Ovary (tissue), 9 donors: ENCODE data around the gene FMN1. TPM values are rescaled to one million over a fixed set of nuclear protein-coding genes. Genes with fewer than 3 reads are reported as not detected.

ENCODE experiments used
- DNase-seq, 5 donors: peaks; one replicate each; pipeline ENCODE4 v3.0.0-alpha.2; 2019 to 2020
- H3K27ac ChIP-seq, 2 donors: fragments of 200-600 bp; one replicate each; pipeline versions ENCODE4 v1.5.1 to v1.8.0; 2019 to 2022
- H3K27me3 ChIP-seq: fragments of 200-600 bp; one replicate; pipeline ENCODE4 v1.8.0; 2022
- H3K36me3 ChIP-seq: fragments of 200-600 bp; sonication (generic); one replicate; pipeline ENCODE4 v1.5.1; 2019
- H3K4me1 ChIP-seq: one replicate; pipeline ENCODE4 v1.8.1; 2013; ENCODE audit warnings: mild to moderate bottlenecking, moderate library complexity; ENCODE audit not compliant: insufficient read depth
- H3K4me3 ChIP-seq: fragments of 200-600 bp; sonication (generic); one replicate; pipeline ENCODE4 v1.5.1; 2017
- H3K9me3 ChIP-seq, 2 donors: fragments of 200-600 bp in 1 of 2; sonication (generic) in 1 of 2; one replicate each; pipeline versions ENCODE4 v1.5.1 to v1.8.1; 2013 to 2019; ENCODE audit warnings: mild to moderate bottlenecking in 1 of 2, moderate library complexity in 1 of 2
- CTCF ChIP-seq, 3 donors: fragments of 450-650 bp in 2 of 3; fragments of 200-600 bp in 1 of 3; IDR thresholded peaks; one replicate each; pipeline versions ENCODE4 v1.5.1 to v1.8.0; 2016 to 2022; ENCODE audit warnings: antibody characterized with exemption in 3 of 3, mild to moderate bottlenecking in 1 of 3
- EP300 ChIP-seq: sonication (generic); formaldehyde crosslinking; IDR thresholded peaks from one replicate; pipeline ENCODE4 v1.6.1; 2017; ENCODE audit warnings: antibody characterized with exemption
- POLR2A ChIP-seq: fragments of 450-650 bp; IDR thresholded peaks from one replicate; pipeline ENCODE4 v1.6.1; 2017; ENCODE audit warnings: antibody characterized with exemption, mild to moderate bottlenecking, moderate library complexity
- WGBS, 3 donors: extraction: QIAGEN DNeasy Blood & Tissue Kit in 1 of 3; methylation state at CpG; one replicate each; pipeline versions ENCODE4 v1.1.5 to v1.1.7; 2013 to 2017; 5-methylcytosine and 5-hydroxymethylcytosine counted together
- intact Hi-C, 4 donors: fragments of 100-400 bp; cut with DNase I; formaldehyde crosslinking; loops; one replicate each; pipeline versions ENCODE4 v1.11.0 to v1.15.1; 2022 to 2023
- polyA plus RNA-seq, 2 donors: library from polyadenylated mRNA; stranded (reverse); fragments of 200-250 nt in 1 of 2; fragments of 350-450 nt in 1 of 2; fragmentation: Illumina TruSeq in 1 of 2; extraction: RNeasy Lipid Tissue Mini Kit (QIAGEN cat#74804) in 1 of 2; gene quantifications; one replicate each; pipeline ENCODE4 v1.2.3, GENCODE V29; 2013 to 2014
- total RNA-seq, 7 donors: library from RNA; depleted of rRNA in 2 of 7; stranded (reverse); fragments of >200 nt in 2 of 7; fragmentation: NEBNext Ultra II Directional in 3 of 7; extraction: Animal tissue kit (Norgen Biotek cat#: 25700) in 3 of 7; gene quantifications; one replicate each; pipeline versions ENCODE4 v1.1.0 to v1.2.4, GENCODE V29; 2016 to 2023
- donor health status: DM: no; HTN: no; CAD: no; lungs with moderate emphysema.
- donor health status: DM: no; HTN: no; CAD: no.
- donor health status: Bipolar disorder and iron deficiency.
- donor health status: DM: yes; HTN: yes; CAD: no.
- donor health status: DM: no; HTN: no; CAD: no.
- donor health status: DM: yes; HTN: yes; CAD: no.

The FMN1 gene
- total and polyA plus RNA-seq, 9 donors = 0.13 to 16.9 (median 2.6) TPM

GRCh38 chr15:33125894-33126537 lies 68.5 kb downstream of the FMN1 start:
- TF ChIP-seq CTCF (IDR thresholded peaks at IDR 0.05) (no peak), EP300 (no peak), POLR2A (no peak)
- Histone ChIP-seq H3K36me3 (no peaks in the 10 kb centered on the region), H3K27ac (no peak overlapping the region), H3K4me1 (no peaks in the 10 kb centered on the region), H3K4me3 (no peak overlapping the region), H3K27me3 (no peaks in the 10 kb centered on the region), H3K9me3 (no peaks in the 10 kb centered on the region)
- WGBS, 3 donors = 70 to 77% (median 72%) methylated on average over 7 of the region's 7 CpGs
- DNase-seq = no peak
- intact Hi-C loops = no loop called here

- Histone ChIP-seq H3K4me1 (no peaks in the 10 kb centered on the region), H3K27me3 (no peaks in the 10 kb centered on the region), H3K4me3 (no peak overlapping the region), H3K9me3 (no peaks in the 10 kb centered on the region), H3K27ac (no peak overlapping the region), H3K36me3 (no peaks in the 10 kb centered on the region)
- no peak for DNase-seq
- no peak for TF ChIP-seq POLR2A
- no peak for TF ChIP-seq CTCF (IDR thresholded peaks at IDR 0.05)
- intact Hi-C loops = no loop called here
- WGBS, 3 donors = 32 to 50% (median 44%) methylated on average over 4 of the region's 4 CpGs
Observed at GRCh38 chr15:33124811-33125210, 69.7 kb downstream of the FMN1 start.

GRCh38 chr15:33124279-33124678 lies 70.2 kb downstream of the FMN1 start:
- WGBS, 3 donors = 50 to 62% (median 50%) methylated on average over 4 of the region's 4 CpGs
- Histone ChIP-seq H3K36me3 (no peaks in the 10 kb centered on the region), H3K9me3 (no peaks in the 10 kb centered on the region), H3K27ac (no peak overlapping the region), H3K27me3 (no peaks in the 10 kb centered on the region), H3K4me1 (no peaks in the 10 kb centered on the region), H3K4me3 (no peak overlapping the region)
- DNase-seq = no peak
- intact Hi-C loops = no loop called here
- TF ChIP-seq EP300 = no peak
- TF ChIP-seq POLR2A = no peak
- no peak for TF ChIP-seq CTCF (IDR thresholded peaks at IDR 0.05)

GRCh38 chr15:33119865-33120264 lies 74.6 kb downstream of the FMN1 start:
- WGBS, 3 donors = 11 to 53% (median 21%) methylated on average over 4 of the region's 4 CpGs
- Histone ChIP-seq H3K27ac (no peak overlapping the region), H3K27me3 (no peaks in the 10 kb centered on the region), H3K9me3 (no peaks in the 10 kb centered on the region), H3K4me1 (no peaks in the 10 kb centered on the region), H3K36me3 (no peaks in the 10 kb centered on the region), H3K4me3 (no peak overlapping the region)
- intact Hi-C loops = no loop called here
- TF ChIP-seq CTCF (IDR thresholded peaks at IDR 0.05) (no peak), EP300 (no peak), POLR2A (no peak)
- DNase-seq = no peak
